H9 (cell line): Measurements from ENCODE around the gene DUS2. TPM values are rescaled to one million over a fixed set of nuclear protein-coding genes. Genes with fewer than 3 reads are reported as not detected.
"Not testable (repeated sequence)": the region's sequence is repeated elsewhere in the genome, so short reads cannot be mapped to it uniquely, and the experiment has no call there.

Experiments used
- DNase-seq: peaks from one replicate; pipeline ENCODE4 v3.0.0-alpha.2; 2017
- H2AFZ ChIP-seq: one replicate; pipeline ENCODE4 v1.6.1; 2013; ENCODE audit warnings: mild to moderate bottlenecking, low read length, control low read depth, moderate library complexity
- H2AK5ac ChIP-seq: 2 replicates; pipeline ENCODE4 v1.6.1; 2013; ENCODE audit warnings: low read length, control low read depth, mixed read lengths; ENCODE audit not compliant: insufficient read length
- H2BK120ac ChIP-seq: one replicate; pipeline ENCODE4 v1.6.1; 2013; ENCODE audit warnings: low read depth, mild to moderate bottlenecking, low read length, control low read depth, inconsistent platforms; ENCODE audit not compliant: poor library complexity, severe bottlenecking
- H2BK12ac ChIP-seq: 2 replicates; pipeline ENCODE4 v1.6.1; 2013; ENCODE audit warnings: low read length, control low read depth, mixed read lengths, low read depth; ENCODE audit not compliant: insufficient read length
- H2BK15ac ChIP-seq: 2 replicates; pipeline ENCODE4 v1.6.1; 2013; ENCODE audit warnings: low read depth, low read length, control low read depth
- H2BK20ac ChIP-seq: one replicate; pipeline ENCODE4 v1.6.1; 2013; ENCODE audit warnings: low read depth, mild to moderate bottlenecking, low read length, control low read depth, inconsistent platforms; ENCODE audit not compliant: poor library complexity, severe bottlenecking
- H2BK5ac ChIP-seq: 2 replicates; pipeline ENCODE4 v1.6.1; 2013; ENCODE audit warnings: low read length, control low read depth, mixed read lengths; ENCODE audit not compliant: insufficient read length
- H3K14ac ChIP-seq: 2 replicates; pipeline ENCODE4 v1.6.1; 2013; ENCODE audit warnings: low read length, control low read depth; ENCODE audit not compliant: insufficient read depth
- H3K18ac ChIP-seq: 2 replicates; pipeline ENCODE4 v1.6.1; 2013; ENCODE audit warnings: low read depth, mild to moderate bottlenecking, mixed read lengths, low read length, control low read depth; ENCODE audit not compliant: insufficient read length
- H3K23ac ChIP-seq: 2 replicates; pipeline ENCODE4 v1.6.1; 2013; ENCODE audit warnings: low read length, control low read depth, mixed read lengths, low read depth; ENCODE audit not compliant: insufficient read length
- H3K23me2 ChIP-seq: 2 replicates; pipeline ENCODE4 v1.6.1; 2013; ENCODE audit warnings: low read depth, mild to moderate bottlenecking, mixed read lengths, low read length, control low read depth; ENCODE audit not compliant: insufficient read length, poor library complexity, severe bottlenecking
- H3K27ac ChIP-seq: 2 replicates; pipeline ENCODE4 v1.5.1; 2013; ENCODE audit warnings: low read length, control low read depth, mixed read lengths, low read depth; ENCODE audit not compliant: insufficient read length
- H3K27me3 ChIP-seq: 2 replicates; pipeline ENCODE4 v1.6.1; 2013; ENCODE audit warnings: low read length, control low read depth, inconsistent platforms; ENCODE audit not compliant: insufficient read depth
- H3K4ac ChIP-seq: 2 replicates; pipeline ENCODE4 v1.6.1; 2013; ENCODE audit warnings: low read depth, mild to moderate bottlenecking, control low read depth, inconsistent platforms, low read length, moderate library complexity
- H3K4me1 ChIP-seq: 2 replicates; pipeline ENCODE4 v1.6.1; 2013; ENCODE audit warnings: low read length, control low read depth, inconsistent platforms; ENCODE audit not compliant: insufficient read depth
- H3K4me2 ChIP-seq: 2 replicates; pipeline ENCODE4 v1.6.1; 2013; ENCODE audit warnings: low read length, control low read depth, mixed read lengths; ENCODE audit not compliant: insufficient read length, insufficient read depth
- H3K56ac ChIP-seq: 2 replicates; pipeline ENCODE4 v1.6.1; 2013; ENCODE audit warnings: low read depth, mild to moderate bottlenecking, mixed read lengths, low read length, control low read depth; ENCODE audit not compliant: insufficient read length
- H3K79me1 ChIP-seq: 2 replicates; pipeline ENCODE4 v1.6.1; 2013; ENCODE audit warnings: low read depth, mild to moderate bottlenecking, moderate library complexity, low read length, control low read depth, inconsistent platforms; ENCODE audit not compliant: insufficient read depth, poor library complexity, severe bottlenecking
- H3K79me2 ChIP-seq: 2 replicates; pipeline ENCODE4 v1.6.1; 2013; ENCODE audit warnings: low read length, control low read depth, inconsistent platforms; ENCODE audit not compliant: insufficient read depth
- H3K9ac ChIP-seq: 2 replicates; pipeline ENCODE4 v1.6.1; 2013; ENCODE audit warnings: low read length, control low read depth, mixed read lengths; ENCODE audit not compliant: insufficient read length; ENCODE audit errors: extremely low read depth
- H3K9me3 ChIP-seq: one replicate; pipeline ENCODE4 v1.6.1; 2013; ENCODE audit warnings: low read depth, low read length, inconsistent platforms; ENCODE audit not compliant: control insufficient read depth
- H3T11ph ChIP-seq: one replicate; pipeline ENCODE4 v1.6.1; 2013; ENCODE audit warnings: mild to moderate bottlenecking, low read length, control low read depth, inconsistent platforms
- H4K20me1 ChIP-seq: one replicate; pipeline ENCODE4 v1.6.1; 2013; ENCODE audit not compliant: control insufficient read depth, insufficient read length, insufficient read depth
- H4K5ac ChIP-seq: 2 replicates; pipeline ENCODE4 v1.6.1; 2013; ENCODE audit warnings: low read depth, mild to moderate bottlenecking, mixed read lengths, low read length, control low read depth; ENCODE audit not compliant: insufficient read length
- H4K8ac ChIP-seq: replicated peaks from 2 replicates; pipeline ENCODE4 v1.6.1; 2013; ENCODE audit warnings: low read length, control low read depth, mixed read lengths, low read depth; ENCODE audit not compliant: insufficient read length
- H4K91ac ChIP-seq: 2 replicates; pipeline ENCODE4 v1.6.1; 2013; ENCODE audit warnings: low read depth, mild to moderate bottlenecking, moderate library complexity, mixed read lengths, low read length, control low read depth; ENCODE audit not compliant: insufficient read length
- H3K27ac Mint-ChIP-seq, 3 experiments: 2 replicates in 2 of 3; 3 replicates in 1 of 3; pipeline ENCODE4 v1.8.0; 2020 to 2021; ENCODE audit warnings: mixed read lengths in 3 of 3, mild to moderate bottlenecking in 1 of 3, moderate library complexity in 1 of 3
- H3K27me3 Mint-ChIP-seq: 2 replicates; pipeline ENCODE4 v1.8.0; 2021; ENCODE audit warnings: low read depth, mild to moderate bottlenecking, moderate library complexity, mixed read lengths
- H3K36me3 Mint-ChIP-seq, 3 experiments: 2 replicates in 2 of 3; 3 replicates in 1 of 3; pipeline ENCODE4 v1.8.0; 2020 to 2021; ENCODE audit warnings: low read depth in 3 of 3, mixed read lengths in 3 of 3; ENCODE audit not compliant: insufficient read depth in 1 of 3
- H3K4me1 Mint-ChIP-seq, 2 experiments: 2 replicates each; pipeline ENCODE4 v1.8.0; 2020; ENCODE audit warnings: mixed read lengths in 2 of 2
- H3K4me3 Mint-ChIP-seq, 2 experiments: 2 replicates in 1 of 2; 3 replicates in 1 of 2; pipeline ENCODE4 v1.8.0; 2020 to 2021; ENCODE audit warnings: mild to moderate bottlenecking in 2 of 2, mixed read lengths in 2 of 2, moderate library complexity in 1 of 2
- H3K9me3 Mint-ChIP-seq, 2 experiments: 2 replicates in 1 of 2; 3 replicates in 1 of 2; pipeline ENCODE4 v1.8.0; 2020; ENCODE audit warnings: mild to moderate bottlenecking in 2 of 2, mixed read lengths in 2 of 2, moderate library complexity in 1 of 2
- WGBS: extraction: QIAGEN DNeasy Blood & Tissue Kit; methylation state at CpG from one replicate; pipeline ENCODE4 v1.1.7; 2013; ENCODE audit warnings: missing lambda C conversion rate, low lambda C conversion rate, mixed read lengths; ENCODE audit not compliant: insufficient read length; ENCODE audit errors: extremely low coverage; 5-methylcytosine and 5-hydroxymethylcytosine counted together
- total RNA-seq: library from RNA; stranded (reverse); gene quantifications from 2 replicates; pipeline ENCODE4 v1.2.1, GENCODE V29; 2021
- TF ChIP-seq, protein P1 (sequence below): fragments of 200-600 bp; sonication (generic); conservative IDR thresholded peaks from 3 replicates; pipeline ENCODE4 v1.8.0; 2021; ENCODE audit warnings: antibody characterized with exemption, mild to moderate bottlenecking

Gene DUS2
- total RNA-seq, 1 experiment from 2014 or later, result 28.5 TPM

DNA sequence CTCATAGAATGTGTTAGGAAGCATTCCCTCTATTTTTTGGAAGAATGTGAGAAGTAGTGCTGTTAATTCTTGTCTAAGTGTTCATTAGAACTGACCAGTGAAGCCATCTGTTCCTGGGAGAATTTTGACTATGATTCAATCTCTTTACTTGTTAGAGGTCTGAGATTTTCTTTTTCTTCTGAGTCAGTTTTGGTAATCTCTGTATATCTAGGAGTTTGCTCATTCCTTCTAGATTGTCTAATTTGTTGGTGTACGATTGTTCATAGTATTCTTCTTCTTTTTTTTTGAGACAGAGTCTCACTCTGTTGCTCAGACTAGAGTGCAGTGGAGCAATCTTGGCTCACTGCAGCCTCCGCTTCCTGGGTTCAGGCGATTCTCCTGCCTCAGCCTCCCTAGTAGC lies 82.5 kb downstream of the DUS2 start:
- H3K9me3 Mint-ChIP-seq, result peaks cover 26 to 29% of the 10 kb centered on the region in 2 experiments
- Histone ChIP-seq H3K27ac (no peak overlapping the region), H2BK20ac (no peak overlapping the region), H2BK15ac (no peak overlapping the region), H4K5ac (no peak overlapping the region), H3K4me1 (no peaks in the 10 kb centered on the region), H3K23ac (no peak overlapping the region), H3K4me2 (no peak overlapping the region), H2BK12ac (no peak overlapping the region), H3K14ac (no peak overlapping the region), H3K18ac (no peak overlapping the region), H3T11ph (no peak overlapping the region), H3K4ac (no peak overlapping the region), H2AK5ac (no peak overlapping the region), H3K27me3 (no peaks in the 10 kb centered on the region), H3K79me1 (peaks cover 11% of the 10 kb centered on the region), H4K8ac (no peak overlapping the region), H2BK5ac (no peak overlapping the region), H3K9me3 (no peaks in the 10 kb centered on the region), H2BK120ac (no peak overlapping the region), H3K23me2 (no peaks in the 10 kb centered on the region), H3K56ac (no peak overlapping the region), H3K79me2 (peaks cover 6% of the 10 kb centered on the region; the same call in 1 of the 2 replicates), H4K91ac (no peak overlapping the region), H2AFZ (no peak overlapping the region), H3K9ac (no peak overlapping the region), H4K20me1 (no peaks in the 10 kb centered on the region)
- TF ChIP-seq, protein P1, sequence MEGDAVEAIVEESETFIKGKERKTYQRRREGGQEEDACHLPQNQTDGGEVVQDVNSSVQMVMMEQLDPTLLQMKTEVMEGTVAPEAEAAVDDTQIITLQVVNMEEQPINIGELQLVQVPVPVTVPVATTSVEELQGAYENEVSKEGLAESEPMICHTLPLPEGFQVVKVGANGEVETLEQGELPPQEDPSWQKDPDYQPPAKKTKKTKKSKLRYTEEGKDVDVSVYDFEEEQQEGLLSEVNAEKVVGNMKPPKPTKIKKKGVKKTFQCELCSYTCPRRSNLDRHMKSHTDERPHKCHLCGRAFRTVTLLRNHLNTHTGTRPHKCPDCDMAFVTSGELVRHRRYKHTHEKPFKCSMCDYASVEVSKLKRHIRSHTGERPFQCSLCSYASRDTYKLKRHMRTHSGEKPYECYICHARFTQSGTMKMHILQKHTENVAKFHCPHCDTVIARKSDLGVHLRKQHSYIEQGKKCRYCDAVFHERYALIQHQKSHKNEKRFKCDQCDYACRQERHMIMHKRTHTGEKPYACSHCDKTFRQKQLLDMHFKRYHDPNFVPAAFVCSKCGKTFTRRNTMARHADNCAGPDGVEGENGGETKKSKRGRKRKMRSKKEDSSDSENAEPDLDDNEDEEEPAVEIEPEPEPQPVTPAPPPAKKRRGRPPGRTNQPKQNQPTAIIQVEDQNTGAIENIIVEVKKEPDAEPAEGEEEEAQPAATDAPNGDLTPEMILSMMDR, result no peak
- peaks cover 17 to 29% (median 21%) of the 10 kb centered on the region in 3 experiments for H3K36me3 Mint-ChIP-seq
- no peaks in the 10 kb centered on the region; the same call in 1 of the 2 replicates for H3K27me3 Mint-ChIP-seq
- H3K4me1 Mint-ChIP-seq, result peaks cover 6 to 16% of the 10 kb centered on the region in 2 experiments
- WGBS, result no CpG with 5 or more reads among the region's 3 CpGs
- no peak overlapping the region; a peak in 1 of 7 replicates for H3K27ac Mint-ChIP-seq
- no peak for DNase-seq
- H3K4me3 Mint-ChIP-seq, result no peak overlapping the region

DNA sequence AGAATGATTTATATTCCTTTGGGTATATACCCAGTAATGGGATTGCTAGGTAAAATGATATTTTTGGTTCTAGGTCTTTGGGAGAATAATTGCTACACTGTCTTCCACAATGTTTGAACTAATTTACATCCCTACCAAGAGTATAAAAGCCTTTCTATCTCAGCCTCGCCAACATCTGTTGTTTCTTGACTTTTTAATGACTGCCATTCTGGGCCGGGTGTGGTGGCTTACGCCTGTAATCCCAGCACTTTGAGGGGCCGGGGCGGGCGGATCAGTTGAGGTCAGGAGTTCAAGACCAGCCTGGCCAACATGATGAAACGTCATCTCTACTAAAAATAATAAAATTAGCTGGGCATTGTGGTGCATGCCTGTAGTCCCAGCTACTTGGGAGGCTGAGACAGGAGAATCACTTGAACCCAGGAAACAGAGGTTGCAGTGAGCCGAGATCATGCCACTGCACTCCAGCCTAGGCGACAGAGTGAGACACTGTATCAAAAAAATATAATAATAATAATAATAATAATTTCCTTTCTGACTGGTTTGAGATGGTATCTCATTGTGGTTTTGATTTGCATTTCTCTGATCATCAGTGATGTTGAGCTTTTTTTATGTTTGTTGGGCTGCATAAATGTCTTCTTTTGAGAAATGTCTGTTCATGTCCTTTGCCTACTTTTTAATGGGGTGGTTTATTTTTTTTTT lies 84.3 kb downstream of the DUS2 start:
- H3K4me1 Mint-ChIP-seq, result peaks cover 7 to 18% of the 10 kb centered on the region in 2 experiments
- H3K36me3 Mint-ChIP-seq, result peaks cover 20 to 38% (median 28%) of the 10 kb centered on the region in 3 experiments
- not testable (repeated sequence) for H2BK15ac ChIP-seq, H3K18ac ChIP-seq, H3K23ac ChIP-seq, H2AFZ ChIP-seq, H4K5ac ChIP-seq, H2AK5ac ChIP-seq, H3K4ac ChIP-seq, H3K27me3 Mint-ChIP-seq, H3K56ac ChIP-seq, H2BK12ac ChIP-seq, H3K9ac ChIP-seq, H4K91ac ChIP-seq, H3K4me1 ChIP-seq, H3K27me3 ChIP-seq, DNase-seq, H3K23me2 ChIP-seq, H2BK5ac ChIP-seq, H3K4me2 ChIP-seq, H3K27ac Mint-ChIP-seq, H3K9me3 ChIP-seq, H3K27ac ChIP-seq, H3K79me2 ChIP-seq, H2BK120ac ChIP-seq, H3T11ph ChIP-seq, H3K4me3 Mint-ChIP-seq, H4K20me1 ChIP-seq, H2BK20ac ChIP-seq, H4K8ac ChIP-seq, H3K14ac ChIP-seq
- no CpG with 5 or more reads among the region's 9 CpGs for WGBS
- peaks cover 34 to 38% of the 10 kb centered on the region in 2 experiments for H3K9me3 Mint-ChIP-seq
- H3K79me1 ChIP-seq, result peaks cover 11% of the 10 kb centered on the region
